ENCODE data around the gene DNAJC5. TPM values are rescaled to one million over a fixed set of nuclear protein-coding genes. Genes with fewer than 3 reads are reported as not detected.
"Not testable (repeated sequence)": the region's sequence is repeated elsewhere in the genome, so short reads cannot be mapped to it uniquely, and the experiment has no call there.

DNAJC5 gene
- total RNA-seq, 2 experiments from 2014 or later = 44.4 to 51.9 TPM

GRCh38 chr20:63955281-63955826, 60.4 kb downstream of the DNAJC5 start:
- Mint-ChIP-seq H3K4me3 (peak overlapping the region; percentile 78), H3K27ac (peak overlapping the region; percentile 65), H3K4me1 (peaks cover 30% of the 10 kb centered on the region), H3K36me3 (no peaks in the 10 kb centered on the region), H3K27me3 (no peaks in the 10 kb centered on the region), H3K9me3 (ENCODE audit: low read depth) (no peaks in the 10 kb centered on the region)
- ATAC-seq = peak; percentile 21
- peak; percentile 69 for DNase-seq
- CTCF ChIA-PET = interaction anchor here (0.6 to 2.3 kb wide), 7 partner anchors 12 to 418 kb away, joined by 3 to 18 read pairs (median 4); partner anchors contain the start of gene PTK6

GRCh38 chr20:63955827-63956663, 61.1 kb downstream of the DNAJC5 start, which contains the start of gene UCKL1:
Gene UCKL1 (minus strand): TSS chr20:63956416. CDS start chr20:63956372, 44 bp downstream.
- Mint-ChIP-seq H3K4me3 (peak within 1 kb of the TSS; percentile 78), H3K4me1 (peaks cover 30% of the 10 kb centered on the region), H3K27me3 (no peaks in the 10 kb centered on the region), H3K9me3 (ENCODE audit: low read depth) (no peaks in the 10 kb centered on the region), H3K27ac (peak within 1 kb of the TSS; percentile 85), H3K36me3 (no peaks in the 10 kb centered on the region)
- ATAC-seq = peak; percentile 83
- CTCF ChIA-PET = interaction anchor here (0.9 to 2.3 kb wide), 16 partner anchors 12 to 435 kb away, joined by 3 to 18 read pairs (median 4); partner anchors contain the start of genes PPDPF, PTK6 and TPD52L2
- DNase-seq = peak; percentile 94

GRCh38 chr20:63956664-63957003, 61.7 kb downstream of the DNAJC5 start:
- CTCF ChIA-PET = interaction anchor here (0.9 to 2.3 kb wide), 15 partner anchors 15 to 436 kb away, joined by 3 to 18 read pairs (median 3); partner anchors contain the start of genes PPDPF, PRPF6, PTK6 and TPD52L2
- DNase-seq = no peak
- Mint-ChIP-seq H3K36me3 (no peaks in the 10 kb centered on the region), H3K9me3 (ENCODE audit: low read depth) (no peaks in the 10 kb centered on the region), H3K27ac (peak overlapping the region; percentile 85), H3K4me3 (peak overlapping the region; percentile 78), H3K4me1 (peaks cover 30% of the 10 kb centered on the region), H3K27me3 (no peaks in the 10 kb centered on the region)
- no peak for ATAC-seq

GRCh38 chr20:63957004-63957689, 62.2 kb downstream of the DNAJC5 start:
- Mint-ChIP-seq H3K27ac (peak overlapping the region; percentile 85), H3K36me3 (peaks cover under 1% of the 10 kb centered on the region), H3K4me1 (peaks cover 30% of the 10 kb centered on the region), H3K27me3 (no peaks in the 10 kb centered on the region), H3K9me3 (ENCODE audit: low read depth) (no peaks in the 10 kb centered on the region), H3K4me3 (peak overlapping the region; percentile 57)
- DNase-seq (peak; percentile 84), ATAC-seq (peak; percentile 49)
- CTCF ChIA-PET = interaction anchor here (0.6 to 2.3 kb wide), 8 partner anchors 16 to 436 kb away, joined by 3 to 18 read pairs (median 4); partner anchors contain the start of genes PPDPF, PRPF6 and PTK6

GRCh38 chr20:63957690-63958441, 62.9 kb downstream of the DNAJC5 start:
- Mint-ChIP-seq H3K27ac (peak overlapping the region; percentile 85), H3K27me3 (no peaks in the 10 kb centered on the region), H3K36me3 (peaks cover 3% of the 10 kb centered on the region), H3K4me3 (peak overlapping the region; percentile 57), H3K4me1 (peaks cover 30% of the 10 kb centered on the region), H3K9me3 (ENCODE audit: low read depth) (no peaks in the 10 kb centered on the region)
- CTCF ChIA-PET = interaction anchor here (0.6 to 2.3 kb wide), 5 partner anchors 16 to 83 kb away, joined by 3 to 18 read pairs (median 4); partner anchors contain the start of gene PRPF6
- ATAC-seq (no peak), DNase-seq (no peak)

- H3K27me3 Mint-ChIP-seq = no peaks in the 10 kb centered on the region
- peaks cover 4% of the 10 kb centered on the region for H3K36me3 Mint-ChIP-seq
- ATAC-seq (no peak), DNase-seq (no peak)
- no peak overlapping the region for H3K4me3 Mint-ChIP-seq
- CTCF ChIA-PET = interaction anchor here (1.2 kb wide), 1 partner anchor 80 kb away, joined by 4 read pairs; no protein-coding TSS in a partner anchor
- no peak overlapping the region for H3K27ac Mint-ChIP-seq
- peaks cover 28% of the 10 kb centered on the region for H3K4me1 Mint-ChIP-seq
- no peaks in the 10 kb centered on the region for H3K9me3 Mint-ChIP-seq (ENCODE audit: low read depth)
Measured at GRCh38 chr20:63958471-63958870, 63.5 kb downstream of the DNAJC5 start.

GRCh38 chr20:63958964-63959698, 64.2 kb downstream of the DNAJC5 start:
- DNase-seq (no peak), ATAC-seq (no peak)
- CTCF ChIA-PET = interaction anchor here (1.2 kb wide), 1 partner anchor 79 kb away, joined by 4 read pairs; no protein-coding TSS in a partner anchor
- H3K36me3 Mint-ChIP-seq = peaks cover 4% of the 10 kb centered on the region
- H3K4me3 Mint-ChIP-seq = no peak overlapping the region
- H3K4me1 Mint-ChIP-seq = peaks cover 22% of the 10 kb centered on the region
- H3K9me3 Mint-ChIP-seq (ENCODE audit: low read depth) = no peaks in the 10 kb centered on the region
- no peaks in the 10 kb centered on the region for H3K27me3 Mint-ChIP-seq
- H3K27ac Mint-ChIP-seq = no peak overlapping the region

GRCh38 chr20:63959699-63960075, 64.8 kb downstream of the DNAJC5 start:
- H3K4me3 Mint-ChIP-seq = no peak overlapping the region

GRCh38 chr20:63960654-63961621, 66.0 kb downstream of the DNAJC5 start:
- CTCF ChIA-PET = interaction anchor here (1.4 kb wide), 1 partner anchor 13 kb away, joined by 3 read pairs; no protein-coding TSS in a partner anchor
- not testable (repeated sequence) for DNase-seq; ATAC-seq; H3K27me3 Mint-ChIP-seq; H3K36me3 Mint-ChIP-seq; H3K4me3 Mint-ChIP-seq; H3K9me3 Mint-ChIP-seq (ENCODE audit: low read depth); H3K27ac Mint-ChIP-seq
- peaks cover 11% of the 10 kb centered on the region for H3K4me1 Mint-ChIP-seq

More at GRCh38 chr20:63959699-63960075, 64.8 kb downstream of the DNAJC5 start:
- no peak for ATAC-seq
- CTCF ChIA-PET = no interaction called here
- Mint-ChIP-seq H3K9me3 (ENCODE audit: low read depth) (no peaks in the 10 kb centered on the region), H3K4me1 (peaks cover 16% of the 10 kb centered on the region), H3K27ac (no peak overlapping the region), H3K36me3 (peaks cover 4% of the 10 kb centered on the region), H3K27me3 (no peaks in the 10 kb centered on the region)
- DNase-seq = no peak

- Mint-ChIP-seq H3K27me3 (no peaks in the 10 kb centered on the region), H3K4me1 (peaks cover 10% of the 10 kb centered on the region), H3K27ac (no peak overlapping the region), H3K4me3 (no peak overlapping the region), H3K36me3 (peaks cover 12% of the 10 kb centered on the region), H3K9me3 (ENCODE audit: low read depth) (peaks cover 2% of the 10 kb centered on the region)
- DNase-seq = no peak
- no peak for ATAC-seq
- CTCF ChIA-PET = interaction anchor here (0.7 to 1.4 kb wide), 2 partner anchors 10 to 12 kb away, joined by 3 read pairs; no protein-coding TSS in a partner anchor
Measured at GRCh38 chr20:63961664-63962425, 66.9 kb downstream of the DNAJC5 start.

Measured in activated CD8-positive, alpha-beta memory T cell treated with anti-CD3 and anti-CD28 coated beads, Interleukin-2, amount 10 ng/mL, durations not matched to agents 7 days and 5 days (primary cell).